Body of pancreas (tissue), 4 donors: ENCODE results near the gene KLHL11.

Source experiments
- POLR2A ChIP-seq, 3 donors: fragments of 450-650 bp; IDR thresholded peaks; one replicate each; pipeline ENCODE4 v1.6.1; 2016; ENCODE audit warnings: antibody characterized with exemption in 3 of 3, mild to moderate bottlenecking in 2 of 3
- TF ChIP-seq, protein P1 (sequence below), 7 experiments: fragments of 450-650 bp in 4 of 7; fragments of 200-600 bp in 3 of 7; sonication (generic) in 3 of 7; IDR thresholded peaks; one replicate each; pipeline ENCODE4 v1.5.1; 2016 to 2019; ENCODE audit warnings: antibody characterized with exemption in 7 of 7

- TF ChIP-seq, protein P1, sequence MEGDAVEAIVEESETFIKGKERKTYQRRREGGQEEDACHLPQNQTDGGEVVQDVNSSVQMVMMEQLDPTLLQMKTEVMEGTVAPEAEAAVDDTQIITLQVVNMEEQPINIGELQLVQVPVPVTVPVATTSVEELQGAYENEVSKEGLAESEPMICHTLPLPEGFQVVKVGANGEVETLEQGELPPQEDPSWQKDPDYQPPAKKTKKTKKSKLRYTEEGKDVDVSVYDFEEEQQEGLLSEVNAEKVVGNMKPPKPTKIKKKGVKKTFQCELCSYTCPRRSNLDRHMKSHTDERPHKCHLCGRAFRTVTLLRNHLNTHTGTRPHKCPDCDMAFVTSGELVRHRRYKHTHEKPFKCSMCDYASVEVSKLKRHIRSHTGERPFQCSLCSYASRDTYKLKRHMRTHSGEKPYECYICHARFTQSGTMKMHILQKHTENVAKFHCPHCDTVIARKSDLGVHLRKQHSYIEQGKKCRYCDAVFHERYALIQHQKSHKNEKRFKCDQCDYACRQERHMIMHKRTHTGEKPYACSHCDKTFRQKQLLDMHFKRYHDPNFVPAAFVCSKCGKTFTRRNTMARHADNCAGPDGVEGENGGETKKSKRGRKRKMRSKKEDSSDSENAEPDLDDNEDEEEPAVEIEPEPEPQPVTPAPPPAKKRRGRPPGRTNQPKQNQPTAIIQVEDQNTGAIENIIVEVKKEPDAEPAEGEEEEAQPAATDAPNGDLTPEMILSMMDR (IDR thresholded peaks at IDR 0.05), result no peak
- TF ChIP-seq POLR2A (IDR thresholded peaks at IDR 0.05), result no peak
Measured at GRCh38 chr17:41882756-41883155, 17.5 kb upstream of the KLHL11 start.
